IMR-90 (cell line): Measurements from ENCODE around the gene MYOF. TPM values are rescaled to one million over a fixed set of nuclear protein-coding genes. Genes with fewer than 3 reads are reported as not detected.

Experiments used
- ATAC-seq: fragments of 200-7000 bp; cut with Tn5 transposase; 2 replicates; pipeline ENCODE4 v1.9.1; 2020; ENCODE audit warnings: low read depth, mild to moderate bottlenecking, moderate library complexity
- BruUV-seq: library from RNA; stranded (reverse); fragments of 400-500 nt; replicated peaks from 2 replicates; lab custom pipeline; 2021; lab: Mats Ljungman, UMichigan
- CTCF ChIA-PET: fragments of 300-600 bp; formaldehyde crosslinking; extraction: SDS; loops from one replicate; lab custom pipeline; 2021; ENCODE audit warnings: antibody characterized with exemption; lab: Yijun Ruan, JAX
- POLR2A ChIA-PET: fragments of 300-600 bp; sonication (Branson Sonifier 250); formaldehyde crosslinking; loops from one replicate; lab custom pipeline; 2022; ENCODE audit warnings: antibody characterized with exemption; ENCODE audit not compliant: unreplicated experiment; lab: Charles Lee
- DNase-seq: peaks from one replicate; pipeline ENCODE4 v3.0.0; 2013
- H2AFZ ChIP-seq: replicated peaks from 2 replicates; pipeline ENCODE3; 2013; ENCODE audit warnings: low read length, mild to moderate bottlenecking; ENCODE audit not compliant: poor library complexity
- H2AK5ac ChIP-seq: 2 replicates; pipeline ENCODE4 v1.6.1; 2013; ENCODE audit warnings: low read depth, low read length, inconsistent platforms
- H2AK9ac ChIP-seq: replicated peaks from 2 replicates; pipeline ENCODE3; 2013; ENCODE audit warnings: mild to moderate bottlenecking, low read depth, low read length, moderate library complexity; ENCODE audit not compliant: poor library complexity
- H2BK120ac ChIP-seq: 2 replicates; pipeline ENCODE4 v1.6.1; 2013; ENCODE audit warnings: low read depth, low read length, inconsistent platforms
- H2BK15ac ChIP-seq: 3 replicates; pipeline ENCODE4 v1.6.1; 2013; ENCODE audit warnings: low read depth, low read length, inconsistent platforms
- H2BK20ac ChIP-seq: 2 replicates; pipeline ENCODE4 v1.6.1; 2013; ENCODE audit warnings: low read depth, mild to moderate bottlenecking, inconsistent platforms, low read length, moderate library complexity
- H2BK5ac ChIP-seq: 2 replicates; pipeline ENCODE4 v1.6.1; 2013; ENCODE audit warnings: mild to moderate bottlenecking, low read depth, low read length, inconsistent platforms; ENCODE audit not compliant: poor library complexity, severe bottlenecking
- H3K14ac ChIP-seq: replicated peaks from 2 replicates; pipeline ENCODE4 v1.6.1; 2013; ENCODE audit warnings: low read depth, low read length, inconsistent platforms
- H3K18ac ChIP-seq: 2 replicates; pipeline ENCODE4 v1.6.1; 2013; ENCODE audit warnings: low read depth, low read length, control low read depth
- H3K23ac ChIP-seq: 2 replicates; pipeline ENCODE4 v1.6.1; 2013; ENCODE audit warnings: low read depth, low read length, inconsistent platforms
- H3K27ac ChIP-seq: 2 replicates; pipeline ENCODE4 v1.5.1; 2013; ENCODE audit warnings: mild to moderate bottlenecking, control low read depth, low read length; ENCODE audit not compliant: insufficient read depth
- H3K27me3 ChIP-seq: 2 replicates; pipeline ENCODE4 v1.6.1; 2013; ENCODE audit warnings: low read length; ENCODE audit not compliant: control insufficient read depth, insufficient read depth
- H3K36me3 ChIP-seq: 2 replicates; pipeline ENCODE4 v1.6.1; 2013; ENCODE audit warnings: low read length, mixed read lengths; ENCODE audit not compliant: control insufficient read depth, insufficient read depth
- H3K4ac ChIP-seq: 2 replicates; pipeline ENCODE4 v1.6.1; 2013; ENCODE audit warnings: low read depth, low read length, inconsistent platforms
- H3K4me1 ChIP-seq: 2 replicates; pipeline ENCODE4 v1.6.1; 2013; ENCODE audit warnings: low read length, mixed read lengths; ENCODE audit not compliant: control insufficient read depth, insufficient read depth
- H3K4me2 ChIP-seq: 2 replicates; pipeline ENCODE4 v1.6.1; 2013; ENCODE audit warnings: low read depth, mild to moderate bottlenecking, control low read depth, low read length, moderate library complexity
- H3K4me3 ChIP-seq: 2 replicates; pipeline ENCODE4 v1.5.1; 2013; ENCODE audit warnings: low read depth, mild to moderate bottlenecking, control low read depth, low read length, moderate library complexity; ENCODE audit not compliant: insufficient read depth
- H3K56ac ChIP-seq: 2 replicates; pipeline ENCODE4 v1.6.1; 2013; ENCODE audit warnings: low read length, inconsistent platforms; ENCODE audit not compliant: insufficient read depth; ENCODE audit errors: extremely low read depth
- H3K79me1 ChIP-seq, 2 experiments: 2 replicates each; pipeline ENCODE4 v1.6.1; 2013; ENCODE audit warnings: low read length in 2 of 2, inconsistent platforms in 1 of 2, low read depth in 1 of 2
- H3K9ac ChIP-seq: 2 replicates; pipeline ENCODE4 v1.6.1; 2013; ENCODE audit warnings: low read depth, low read length, control low read depth
- H3K9me1 ChIP-seq: 2 replicates; pipeline ENCODE4 v1.6.1; 2013; ENCODE audit warnings: low read length, inconsistent platforms; ENCODE audit not compliant: insufficient read depth
- H3K9me3 ChIP-seq: 2 replicates; pipeline ENCODE4 v1.6.1; 2013; ENCODE audit warnings: low read length; ENCODE audit not compliant: control insufficient read depth, insufficient read depth
- H4K20me1 ChIP-seq: 2 replicates; pipeline ENCODE4 v1.6.1; 2013; ENCODE audit warnings: low read length, inconsistent platforms; ENCODE audit not compliant: insufficient read depth
- H4K5ac ChIP-seq: 2 replicates; pipeline ENCODE4 v1.6.1; 2013; ENCODE audit warnings: mild to moderate bottlenecking, low read depth, low read length, control low read depth
- H4K8ac ChIP-seq, 2 experiments: 2 replicates each; pipeline ENCODE4 v1.6.1; 2013; ENCODE audit warnings: low read depth in 2 of 2, low read length in 2 of 2, control low read depth in 1 of 2, inconsistent platforms in 1 of 2
- H4K91ac ChIP-seq: 2 replicates; pipeline ENCODE4 v1.6.1; 2013; ENCODE audit warnings: low read depth, low read length, inconsistent platforms; ENCODE audit not compliant: insufficient read depth
- BHLHE40 ChIP-seq: fragments of 150-350 bp; IDR thresholded peaks from 2 replicates; pipeline ENCODE4 v1.6.1; 2016; ENCODE audit warnings: mild to moderate bottlenecking, low read depth, low read length
- CEBPB ChIP-seq: IDR thresholded peaks from 2 replicates; pipeline ENCODE4 v1.6.1; 2012; ENCODE audit warnings: low read depth, low read length, improper control_type of control experiment
- CHD1 ChIP-seq: IDR thresholded peaks from 2 replicates; pipeline ENCODE4 v1.6.1; 2012; ENCODE audit warnings: low read depth, low read length, improper control_type of control experiment
- CTCF ChIP-seq: conservative IDR thresholded peaks from 2 replicates; pipeline ENCODE4 v1.5.1; 2012; ENCODE audit warnings: mild to moderate bottlenecking, low read depth, low read length, improper control_type of control experiment
- ELK1 ChIP-seq: fragments of 150-350 bp; IDR thresholded peaks from 2 replicates; pipeline ENCODE4 v1.6.1; 2016; ENCODE audit warnings: low read depth, mild to moderate bottlenecking, low read length, moderate library complexity, borderline replicate concordance
- FOS ChIP-seq: fragments of 150-350 bp; IDR thresholded peaks from 2 replicates; pipeline ENCODE4 v1.6.1; 2016; ENCODE audit warnings: low read depth, low read length
- MAFK ChIP-seq: IDR thresholded peaks from 2 replicates; pipeline ENCODE4 v1.6.1; 2012; ENCODE audit warnings: low read depth, low read length, improper control_type of control experiment
- MAZ ChIP-seq: IDR thresholded peaks from 2 replicates; pipeline ENCODE4 v1.6.1; 2012; ENCODE audit warnings: low read depth, mild to moderate bottlenecking, low read length, improper control_type of control experiment, moderate library complexity, borderline replicate concordance
- MXI1 ChIP-seq: IDR thresholded peaks from 2 replicates; pipeline ENCODE4 v1.6.1; 2012; ENCODE audit warnings: low read depth, mild to moderate bottlenecking, low read length, moderate library complexity, borderline replicate concordance
- NFE2L2 ChIP-seq: fragments of 150-350 bp; IDR thresholded peaks from 2 replicates; pipeline ENCODE4 v1.6.1; 2016; ENCODE audit warnings: low read depth, mild to moderate bottlenecking, low read length
- POLR2A ChIP-seq: IDR thresholded peaks from 2 replicates; pipeline ENCODE4 v1.6.1; 2012; ENCODE audit warnings: mild to moderate bottlenecking, low read depth, low read length
- RAD21 ChIP-seq: IDR thresholded peaks from 2 replicates; pipeline ENCODE4 v1.6.1; 2012; ENCODE audit warnings: low read length, improper control_type of control experiment
- RCOR1 ChIP-seq: IDR thresholded peaks from 2 replicates; pipeline ENCODE4 v1.6.1; 2012; ENCODE audit warnings: mild to moderate bottlenecking, low read length, improper control_type of control experiment; ENCODE audit not compliant: insufficient replicate concordance
- RFX5 ChIP-seq: IDR thresholded peaks from 2 replicates; pipeline ENCODE4 v1.8.0; 2012; ENCODE audit warnings: low read depth, mild to moderate bottlenecking, low read length, moderate library complexity
- SMC3 ChIP-seq: fragments of 150-350 bp; IDR thresholded peaks from 2 replicates; pipeline ENCODE4 v1.6.1; 2016; ENCODE audit warnings: low read depth, mild to moderate bottlenecking, antibody characterized with exemption, low read length, moderate library complexity
- USF2 ChIP-seq: fragments of 150-350 bp; IDR thresholded peaks from 2 replicates; pipeline ENCODE4 v1.6.1; 2017; ENCODE audit warnings: mild to moderate bottlenecking, antibody characterized with exemption, low read length, low read depth
- WGBS, 2 experiments: methylation state at CpG; one replicate each; pipeline versions ENCODE4 v1.1.5 to v1.1.7; 2013; ENCODE audit warnings: missing lambda C conversion rate in 2 of 2; ENCODE audit not compliant: insufficient read length in 1 of 2; ENCODE audit errors: extremely low coverage in 2 of 2; 5-methylcytosine and 5-hydroxymethylcytosine counted together
- dilution Hi-C: fragments of 300-500 bp; cut with HindIII; formaldehyde crosslinking; loops from one replicate; pipeline ENCODE4 v1.14.3; 2018; ENCODE audit warnings: low sequenced_read_pairs; ENCODE audit not compliant: unreplicated experiment
- in situ Hi-C: fragments of 300-500 bp; cut with MboI; formaldehyde crosslinking; loops from 3 replicates; pipeline ENCODE4 v1.14.3; 2019; ENCODE audit warnings: low sequenced_read_pairs, inconsistent platforms, mixed read lengths
- intact Hi-C: fragments of 100-400 bp; cut with micrococcal nuclease; formaldehyde crosslinking; loops from 2 replicates; pipeline ENCODE4 v1.10.0; 2022
- polyA plus RNA-seq, 3 experiments: library from polyadenylated mRNA; depleted of rRNA; stranded (reverse); fragments of >200 nt; gene quantifications; 2 replicates each; pipeline ENCODE4 v1.2.3, GENCODE V29; 2012; ENCODE audit warnings: low replicate concordance in 1 of 3
- total RNA-seq: library from RNA; depleted of rRNA; stranded (reverse); fragments of >200 nt; gene quantifications from 2 replicates; pipeline ENCODE4 v1.2.3, GENCODE V29; 2012

The MYOF gene
- total and polyA plus RNA-seq, 2 of the 4 experiments (the other 2 are of a cell fraction), result 221 to 281 TPM

GRCh38 chr10:93509816-93510215 is 27.7 kb upstream of the MYOF start:
- DNase-seq (no peak), ATAC-seq (no peak)
- in situ Hi-C loops (loop anchor here (10.0 to 25.0 kb wide), 2 partner anchors 425 to 623 kb away; no protein-coding TSS in a partner anchor), intact Hi-C loops (loop anchor here (2.0 kb wide), 2 partner anchors 429 to 625 kb away; no protein-coding TSS in a partner anchor), dilution Hi-C loops (no loop called here)
- WGBS, 2 experiments, result no CpG with 5 or more reads among the region's 8 CpGs
- ChIA-PET CTCF (interaction anchor here (1.2 kb wide), 1 partner anchor 171 kb away, joined by 3 read pairs; no protein-coding TSS in a partner anchor), POLR2A (no interaction called here)
- H3K4ac ChIP-seq, result no peak overlapping the region
- H4K5ac ChIP-seq, result no peak overlapping the region
- no peaks in the 10 kb centered on the region; the same call in 1 of the 2 replicates for H3K9me1 ChIP-seq
- no peak overlapping the region for H4K91ac ChIP-seq
- H3K36me3 ChIP-seq, result no peaks in the 10 kb centered on the region
- H3K4me1 ChIP-seq, result peaks cover 5% of the 10 kb centered on the region
- peaks cover 7 to 11% of the 10 kb centered on the region in 2 experiments; a peak in 2 of 4 replicates for H3K79me1 ChIP-seq
- H3K9ac ChIP-seq, result no peak overlapping the region
- H3K18ac ChIP-seq, result no peak overlapping the region
- no peak overlapping the region for H2BK15ac ChIP-seq
- TF ChIP-seq FOS (no peak), ELK1 (no peak), CEBPB (no peak), SMC3 (no peak), MXI1 (no peak), CTCF (no peak), RCOR1 (no peak), POLR2A (no peak), RAD21 (no peak), USF2 (no peak), NFE2L2 (no peak), MAZ (no peak), MAFK (no peak), BHLHE40 (no peak), RFX5 (no peak), CHD1 (no peak)
- H3K14ac ChIP-seq, result no peak overlapping the region
- H3K4me3 ChIP-seq, result no peak overlapping the region
- H3K56ac ChIP-seq, result no peak overlapping the region
- H2AFZ ChIP-seq, result no peak overlapping the region
- H2BK20ac ChIP-seq, result no peak overlapping the region
- no peak overlapping the region for H3K27ac ChIP-seq
- H2BK120ac ChIP-seq, result no peak overlapping the region
- no peaks in the 10 kb centered on the region for H3K9me3 ChIP-seq
- H2AK5ac ChIP-seq, result no peak overlapping the region
- H4K8ac ChIP-seq, result no peak overlapping the region
- no peaks in the 10 kb centered on the region for H4K20me1 ChIP-seq
- H3K27me3 ChIP-seq, result no peaks in the 10 kb centered on the region
- H2AK9ac ChIP-seq, result no peak overlapping the region
- no peak overlapping the region for H2BK5ac ChIP-seq
- no TSS peak for BruUV-seq
- H3K4me2 ChIP-seq, result no peak overlapping the region
- H3K23ac ChIP-seq, result no peak overlapping the region
